HG02642 (cell line): Measurements from ENCODE around the gene SLC7A7.
"Not testable (repeated sequence)": the region's sequence is repeated elsewhere in the genome, so short reads cannot be mapped to it uniquely, and the experiment has no call there.

Experiments
- ATAC-seq: cut with Tn5 transposase; IDR thresholded peaks from one replicate; pipeline ENCODE4 v1.9.1; 2021; ENCODE audit warnings: mild to moderate bottlenecking; ENCODE audit not compliant: unreplicated experiment, poor library complexity

The SLC7A7 gene

GRCh38 chr14:22822571-22823098 lies 7.4 kb upstream of the SLC7A7 start:
- ATAC-seq: peak; percentile 49

- ATAC-seq: no peak
These were observed 6.9 kb upstream of the SLC7A7 start for GRCh38 chr14:22822016-22822570.

GRCh38 chr14:22821193-22822015 lies 6.2 kb upstream of the SLC7A7 start:
- no peak for ATAC-seq

- ATAC-seq: no peak
These were observed 5.5 kb upstream of the SLC7A7 start for GRCh38 chr14:22820731-22821130.

- peak; percentile 36 for ATAC-seq
These were observed 4.1 kb upstream of the SLC7A7 start for GRCh38 chr14:22819151-22819988.

- ATAC-seq: no peak
These were observed 862 bp downstream of the SLC7A7 start for GRCh38 chr14:22814373-22814772.

GRCh38 chr14:22813145-22813544 lies 2.1 kb downstream of the SLC7A7 start:
- no peak for ATAC-seq

GRCh38 chr14:22812744-22813143 lies 2.5 kb downstream of the SLC7A7 start:
- ATAC-seq: no peak

GRCh38 chr14:22811722-22812121 lies 3.5 kb downstream of the SLC7A7 start:
- no peak for ATAC-seq

- ATAC-seq: no peak
These were observed 6.6 kb downstream of the SLC7A7 start for GRCh38 chr14:22808388-22809209.

GRCh38 chr14:22807432-22808087 lies 7.7 kb downstream of the SLC7A7 start:
- no peak for ATAC-seq

- not testable (repeated sequence) for ATAC-seq
These were observed 10.0 kb downstream of the SLC7A7 start for GRCh38 chr14:22805235-22805634.

- ATAC-seq: peak; percentile 37
These were observed 11.6 kb downstream of the SLC7A7 start for GRCh38 chr14:22803687-22803974.

- ATAC-seq: peak; percentile 57
These were observed 12.2 kb downstream of the SLC7A7 start for GRCh38 chr14:22802860-22803686.

GRCh38 chr14:22801716-22802115 lies 13.5 kb downstream of the SLC7A7 start:
- no peak for ATAC-seq

- ATAC-seq: no peak
These were observed 14.9 kb downstream of the SLC7A7 start for GRCh38 chr14:22800346-22800745.

GRCh38 chr14:22798528-22798927 lies 16.7 kb downstream of the SLC7A7 start:
- no peak for ATAC-seq

- no peak for ATAC-seq
These were observed 18.0 kb downstream of the SLC7A7 start for GRCh38 chr14:22797017-22797917.
